K562 (cell line): Measurements from ENCODE around the gene IL10RB. TPM values are rescaled to one million over a fixed set of nuclear protein-coding genes. Genes with fewer than 3 reads are reported as not detected.

Experiments
- ATAC-seq: fragments of 200-7000 bp; cut with Tn5 transposase; 3 replicates; pipeline ENCODE4 v1.9.1; 2020; ENCODE audit warnings: moderate library complexity
- BruUV-seq: library from RNA; stranded (reverse); fragments of 400-500 nt; replicated peaks from 2 replicates; lab custom pipeline; 2021; lab: Mats Ljungman, UMichigan
- CTCF ChIA-PET: fragments of 300-600 bp; formaldehyde crosslinking; extraction: SDS; loops from one replicate; lab custom pipeline; 2021; ENCODE audit warnings: low intra/inter-chr PET ratio; lab: Yijun Ruan, JAX
- POLR2A ChIA-PET: fragments of 300-600, 350-650 bp; sonication (Branson Sonifier 250); formaldehyde crosslinking; extraction: SDS; loops from one replicate; lab custom pipeline; 2021; ENCODE audit warnings: antibody characterized with exemption, inconsistent platforms; lab: Yijun Ruan, JAX
- DNase-seq, 4 experiments: peaks; one replicate each; pipeline versions ENCODE4 v3.0.0 to v3.0.0-alpha.2; 2011 to 2018; ENCODE audit warnings: low spot score in 3 of 4, mixed read lengths in 3 of 4; ENCODE audit errors: extremely low read depth in 1 of 4
- FAIRE-seq: peaks from 2 replicates; lab custom pipeline; 2011; peaks lifted over from hg19 to GRCh38; lab: Jason Lieb, UNC
- H2AFZ ChIP-seq: 2 replicates; pipeline ENCODE4 v1.6.0; 2011; ENCODE audit warnings: low read depth, low read length, control low read depth, inconsistent platforms
- H3K27ac ChIP-seq: fragments of 200-600 bp; 3 replicates; pipeline ENCODE4 v1.8.0; 2011; ENCODE audit warnings: low read depth, mild to moderate bottlenecking, control low read depth, inconsistent platforms, low read length, moderate library complexity, mixed read lengths; ENCODE audit errors: extremely low read depth
- H3K27me3 ChIP-seq, 2 experiments: fragments of 300-600 bp in 1 of 2; 2 replicates in 1 of 2; 3 replicates in 1 of 2; pipeline versions ENCODE4 v1.6.0 to v1.8.0; 2011; ENCODE audit warnings: inconsistent platforms in 2 of 2, low read length in 2 of 2, mild to moderate bottlenecking in 1 of 2, mixed read lengths in 1 of 2, moderate library complexity in 1 of 2; ENCODE audit not compliant: control insufficient read depth in 2 of 2, insufficient read depth in 2 of 2
- H3K36me3 ChIP-seq: fragments of 300-600 bp; 3 replicates; pipeline ENCODE4 v1.8.0; 2011; ENCODE audit warnings: mild to moderate bottlenecking, low read length, inconsistent platforms; ENCODE audit not compliant: control insufficient read depth, insufficient read depth
- H3K4me1 ChIP-seq, 2 experiments: fragments of 200-600 bp in 1 of 2; replicated peaks in 1 of 2; 2 replicates in 1 of 2; 3 replicates in 1 of 2; pipeline versions ENCODE4 v1.5.1 to v1.8.0; 2011; ENCODE audit warnings: inconsistent platforms in 2 of 2, low read length in 2 of 2, mild to moderate bottlenecking in 1 of 2, mixed read lengths in 1 of 2, moderate library complexity in 1 of 2; ENCODE audit not compliant: control insufficient read depth in 2 of 2, insufficient read depth in 2 of 2
- H3K4me2 ChIP-seq: 2 replicates; pipeline ENCODE4 v1.6.1; 2011; ENCODE audit warnings: low read length, control low read depth, inconsistent platforms, mixed read lengths; ENCODE audit not compliant: insufficient read depth
- H3K4me3 ChIP-seq: fragments of 200-600 bp; sonication (generic), shearing (Covaris generic); 2 replicates; pipeline ENCODE4 v1.5.1; 2016; ENCODE audit warnings: control low read depth, inconsistent platforms
- H3K79me2 ChIP-seq: fragments of 200-600 bp; 3 replicates; pipeline ENCODE4 v1.8.0; 2011; ENCODE audit warnings: low read length, inconsistent platforms; ENCODE audit not compliant: control insufficient read depth, insufficient read depth
- H3K9ac ChIP-seq, 2 experiments: 2 replicates each; pipeline versions ENCODE4 v1.6.0 to v1.6.1; 2011; ENCODE audit warnings: low read depth in 2 of 2, low read length in 2 of 2, control low read depth in 1 of 2, inconsistent platforms in 1 of 2, mild to moderate bottlenecking in 1 of 2, mixed read lengths in 1 of 2; ENCODE audit not compliant: insufficient read depth in 1 of 2
- H3K9me1 ChIP-seq: one replicate; pipeline ENCODE4 v1.6.0; 2011; ENCODE audit warnings: inconsistent platforms, mild to moderate bottlenecking, low read length, moderate library complexity; ENCODE audit not compliant: control insufficient read depth, insufficient read depth
- H3K9me3 ChIP-seq: replicated peaks from 2 replicates; pipeline ENCODE4 v1.5.1; 2011; ENCODE audit warnings: low read depth, low read length, inconsistent platforms; ENCODE audit not compliant: control insufficient read depth, insufficient read depth
- H4K20me1 ChIP-seq: replicated peaks from 2 replicates; pipeline ENCODE4 v1.6.1; 2011; ENCODE audit warnings: low read length, inconsistent platforms, mixed read lengths; ENCODE audit not compliant: control insufficient read depth, insufficient read depth
- C11orf30 ChIP-seq: fragments of 450-650 bp; IDR thresholded peaks from 2 replicates; pipeline ENCODE4 v1.6.1; 2016; ENCODE audit warnings: low read depth, mild to moderate bottlenecking
- FOXO4 ChIP-seq: fragments of 450-650 bp; formaldehyde crosslinking; IDR thresholded peaks from 2 replicates; pipeline ENCODE4 v1.4.0; 2020; ENCODE audit warnings: mild to moderate bottlenecking, moderate library complexity
- HINFP ChIP-seq: fragments of 450-650 bp; conservative IDR thresholded peaks from 2 replicates; pipeline ENCODE4 v1.6.1; 2016; ENCODE audit warnings: missing genetic modification characterization, low read depth, mild to moderate bottlenecking, control low read depth, missing compliant biosample characterization
- MCM7 ChIP-seq, 2 experiments: fragments of 450-650 bp; IDR thresholded peaks; 2 replicates each; pipeline ENCODE4 v1.6.1; 2016 to 2018
- MTF1 ChIP-seq: fragments of 250-450 bp; sonication (Bioruptor Pico); IDR thresholded peaks from 2 replicates; pipeline ENCODE4 v1.9.0; 2021; ENCODE audit warnings: moderate library complexity, mild to moderate bottlenecking, inconsistent platforms, borderline replicate concordance
- PRMT5 ChIP-seq: sonication (generic); formaldehyde crosslinking; IDR thresholded peaks from 2 replicates; pipeline ENCODE4 v1.5.0; 2020; ENCODE audit warnings: missing genetic modification reagents
- RBM22 ChIP-seq: fragments of 200-400 bp; formaldehyde crosslinking; IDR thresholded peaks from 2 replicates; pipeline ENCODE4 v1.6.1; 2018; ENCODE audit warnings: low read length, low read depth; ENCODE audit not compliant: poor library complexity, severe bottlenecking
- TEAD4 ChIP-seq, 2 experiments: sonication (generic) in 1 of 2; formaldehyde crosslinking in 1 of 2; IDR thresholded peaks; 2 replicates each; pipeline versions ENCODE4 v1.6.1 to v1.8.0; 2012 to 2022; ENCODE audit warnings: borderline replicate concordance in 1 of 2, inconsistent platforms in 1 of 2, low read length in 1 of 2, mild to moderate bottlenecking in 1 of 2, missing genetic modification reagents in 1 of 2
- XRCC5 ChIP-seq: fragments of 200-400 bp; formaldehyde crosslinking; IDR thresholded peaks from 2 replicates; pipeline ENCODE4 v1.6.1; 2017; ENCODE audit warnings: low read depth, mild to moderate bottlenecking, low read length
- ZHX1 ChIP-seq: fragments of 150-350 bp; conservative IDR thresholded peaks from 2 replicates; pipeline ENCODE4 v1.6.1; 2014; ENCODE audit warnings: low read length
- ZKSCAN1 ChIP-seq: fragments of 150-350 bp; IDR thresholded peaks from 2 replicates; pipeline ENCODE4 v1.6.1; 2016; ENCODE audit warnings: low read depth, low read length
- ZNF253 ChIP-seq: fragments of 250-450 bp; sonication (Bioruptor Pico); conservative IDR thresholded peaks from 2 replicates; pipeline ENCODE4 v1.6.1; 2021; ENCODE audit warnings: mild to moderate bottlenecking
- ZNF280A ChIP-seq: fragments of 450-650 bp; IDR thresholded peaks from 2 replicates; pipeline ENCODE4 v1.6.1; 2018; ENCODE audit warnings: mild to moderate bottlenecking, low read depth; ENCODE audit not compliant: partially characterized antibody
- WGBS: fragments of 100-300 bp; shearing (Covaris generic); methylation state at CpG from one replicate; pipeline ENCODE4 v1.1.6; 2016; ENCODE audit warnings: low coverage, mixed read lengths; ENCODE audit not compliant: insufficient coverage; ENCODE audit errors: missing lambda C conversion rate; 5-methylcytosine and 5-hydroxymethylcytosine counted together
- in situ Hi-C: fragments of 300-500 bp; cut with MboI; formaldehyde crosslinking; loops from 4 replicates; pipeline ENCODE4 v1.15.0; 2018; ENCODE audit warnings: inconsistent platforms, mixed read lengths
- intact Hi-C: fragments of 100-400 bp; cut with micrococcal nuclease; formaldehyde crosslinking; loops from 2 replicates; pipeline ENCODE4 v1.14.2; 2022
- polyA plus RNA-seq, 8 experiments: library from polyadenylated mRNA; depleted of rRNA in 4 of 8; stranded (reverse) in 5 of 8; unstranded in 3 of 8; fragments of >200 nt; fragmentation: Nextera tagmentation in 2 of 8; fragmentation: Illumina TruSeq in 1 of 8; extraction: Ambion mirVana in 2 of 8; extraction: Trizol in 1 of 8; gene quantifications; 2 replicates each; pipeline versions ENCODE4 v1.2.1 to v1.2.3, GENCODE V29; 2011 to 2014; ENCODE audit warnings: inconsistent platforms in 1 of 8, missing spikeins in 1 of 8
- total RNA-seq, 7 experiments: library from RNA; depleted of rRNA in 6 of 7; stranded (reverse); fragments of >200 nt in 6 of 7; fragmentation: Illumina TruSeq in 2 of 7; extraction: Trizol in 2 of 7; gene quantifications; 2 replicates each; pipeline versions ENCODE4 v1.2.1 to v1.2.3, GENCODE V29; 2011 to 2021; ENCODE audit warnings: low replicate concordance in 1 of 7

IL10RB gene
- total and polyA plus RNA-seq, 9 of the 15 experiments (the other 6 are each of a cell fraction or from before 2014, with no cell fraction given): 10.9 to 33.8 (median 23.0) TPM

- ChIA-PET CTCF (no interaction called here), POLR2A (interaction anchor here (0.6 kb wide), 2 partner anchors 10 to 1645 kb away, joined by 3 to 4 read pairs; no protein-coding TSS in a partner anchor)
- intact Hi-C loops (no loop called here), in situ Hi-C loops (loop anchor here (5.0 kb wide), 1 partner anchor 56 kb away; no protein-coding TSS in a partner anchor)
- no peak for ATAC-seq
- Histone ChIP-seq H3K79me2 (no peaks in the 10 kb centered on the region), H3K27ac (no peak overlapping the region), H3K4me1 (no peaks in the 10 kb centered on the region), H3K9me3 (no peaks in the 10 kb centered on the region), H2AFZ (no peak overlapping the region), H3K4me2 (no peak overlapping the region), H3K9me1 (no peaks in the 10 kb centered on the region), H3K36me3 (peaks cover 52% of the 10 kb centered on the region; the same call in 2 of the 3 replicates), H3K9ac (no peak overlapping the region), H4K20me1 (no peaks in the 10 kb centered on the region), H3K4me3 (no peak overlapping the region), H3K27me3 (no peaks in the 10 kb centered on the region)
- 84% methylated on average over 9 of the region's 9 CpGs for WGBS
- FAIRE-seq: no peak
- no TSS peak for BruUV-seq
- DNase-seq: no peak
- TF ChIP-seq HINFP (tag) (no peak), TEAD4 (IDR thresholded peaks at IDR 0.05; ENCODE audit: low read length) (no peak), TEAD4 (CRISPR knock-in tag; IDR thresholded peaks at IDR 0.05; ENCODE audit: borderline replicate concordance) (no peak), ZHX1 (no peak), C11orf30 (no peak), ZNF280A (no peak), ZNF253 (CRISPR knock-in tag) (no peak), RBM22 (no peak), FOXO4 (CRISPR knock-in tag) (no peak), MTF1 (CRISPR knock-in tag) (no peak), ZKSCAN1 (no peak), MCM7 (IDR thresholded peaks at IDR 0.05) (no peak), XRCC5 (no peak), PRMT5 (no peak)
Measured at GRCh38 chr21:33258475-33258874, 7.7 kb upstream of the IL10RB start.
